ENCODE measurements around the gene RETN.

The RETN gene

GRCh38 chr19:7627166-7627565 lies 41.7 kb upstream of the RETN start:
- DNase-seq (ENCODE audit: low spot score), result no peak
- Histone ChIP-seq H3K9me3 (replicated peaks in 1 of 2; ENCODE audit: control insufficient read depth in 2 of 2, insufficient read depth in 1 of 2, low read depth in 1 of 2, low read length in 2 of 2) (no peaks in the 10 kb centered on the region), H2BK5ac (ENCODE audit: low read length) (peak overlapping the region; percentile 39), H2AK5ac (ENCODE audit: low read depth, low read length) (no peak overlapping the region), H3K4me1 (ENCODE audit: control insufficient read depth in 2 of 2, insufficient read depth in 1 of 2, low read depth in 1 of 2, low read length in 2 of 2) (peaks cover 8 to 12% of the 10 kb centered on the region in 2 donors), H3K23ac (ENCODE audit: low read depth, low read length, poor library complexity) (peak overlapping the region; percentile 0), H2BK15ac (ENCODE audit: low read length) (no peak overlapping the region), H4K8ac (ENCODE audit: low read depth, low read length) (no peak overlapping the region), H3K4me3 (ENCODE audit: low read length in 2 of 2) (peak overlapping the region in 1 of 2 donors; percentile 15), H3K27ac (replicated peaks; ENCODE audit: low read length) (no peak overlapping the region), H3K79me1 (ENCODE audit: low read depth, low read length) (peaks cover 39% of the 10 kb centered on the region), H3K4ac (ENCODE audit: low read length) (no peak overlapping the region), H3K4me2 (ENCODE audit: insufficient read depth, low read length, poor library complexity, severe bottlenecking) (no peak overlapping the region), H3K9ac (ENCODE audit: low read depth, low read length, poor library complexity) (no peak overlapping the region), H3K18ac (ENCODE audit: low read length) (no peak overlapping the region), H3K27me3 (ENCODE audit: control insufficient read depth in 3 of 3, insufficient read depth in 3 of 3, low read depth in 1 of 3, low read length in 3 of 3) (no peaks in the 10 kb centered on the region), H3K36me3 (replicated peaks in 1 of 2; ENCODE audit: control insufficient read depth in 2 of 2, insufficient read depth in 2 of 2, low read length in 2 of 2) (peaks cover 19 to 48% of the 10 kb centered on the region in 2 donors), H4K91ac (ENCODE audit: low read depth, low read length, poor library complexity) (no peak overlapping the region), H2AFZ (ENCODE audit: low read length) (no peak overlapping the region), H2BK120ac (ENCODE audit: low read depth, low read length) (no peak overlapping the region), H2BK12ac (ENCODE audit: low read length) (no peak overlapping the region), H3K14ac (ENCODE audit: low read length) (no peak overlapping the region)
- whole genome bisulfite sequencing, 2 donors (ENCODE audit: extremely low coverage in 2 of 2, insufficient read length in 2 of 2, insufficient replicate concordance in 1 of 2), result no CpG with 5 or more reads among the region's 24 CpGs

- Histone ChIP-seq H2BK5ac (ENCODE audit: low read length) (no peak overlapping the region), H2BK15ac (ENCODE audit: low read length) (no peak overlapping the region)
- no peak for DNase-seq (ENCODE audit: low spot score)
These were observed 40.1 kb upstream of the RETN start for GRCh38 chr19:7628589-7629311.

DNA sequence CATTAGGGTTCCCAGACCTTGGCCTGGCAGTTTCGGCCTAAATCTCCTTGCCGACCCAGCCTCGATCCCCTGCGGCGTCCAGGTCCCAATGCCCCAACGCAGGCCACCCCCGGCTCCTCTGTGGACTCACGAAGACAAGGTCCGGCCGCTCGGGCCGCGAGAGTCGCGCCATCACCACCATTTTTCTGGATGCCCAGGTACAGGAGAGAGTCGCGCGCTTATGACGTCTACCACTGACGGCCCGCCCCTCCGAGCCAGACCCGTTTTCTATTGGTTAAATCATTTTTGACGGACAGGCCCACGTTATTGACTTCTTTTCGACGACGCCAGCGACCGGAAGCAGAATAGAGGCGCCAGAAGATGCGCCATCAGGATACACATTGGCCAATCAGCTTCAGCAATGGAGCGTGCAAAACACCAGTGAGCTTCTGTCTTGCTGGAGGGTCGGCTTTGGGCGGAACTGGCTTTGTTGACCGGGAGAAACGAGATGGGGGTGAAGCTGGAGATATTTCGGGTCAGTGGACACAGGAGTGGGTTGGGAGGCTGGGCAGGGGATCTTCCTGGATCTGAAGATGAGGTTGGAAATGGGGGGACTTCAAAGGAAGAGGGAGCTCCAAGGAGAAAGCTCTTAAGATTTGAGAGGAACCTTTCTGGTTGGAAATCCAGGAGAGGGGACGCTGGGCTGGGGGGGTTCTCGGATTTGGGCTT lies 39.3 kb upstream of the RETN start, which contains the start of the genes PET100 and XAB2:
Gene PET100, plus strand, starts transcription at position 447 of the 708 bp plus-strand sequence. Its CDS starts 41 bp downstream, at position 488.
Gene XAB2, minus strand, starts transcription at position 199 of the 708 bp plus-strand sequence. Its CDS starts 18 bp downstream, at position 181.
- H3K18ac ChIP-seq (ENCODE audit: low read length), result peak within 1 kb of the TSS; percentile 87
- no peak within 1 kb of the TSS for H3K4ac ChIP-seq (ENCODE audit: low read length)
- H2AFZ ChIP-seq (ENCODE audit: low read length), result peak within 1 kb of the TSS; percentile 82
- peaks cover 8 to 12% of the 10 kb centered on the region in 2 donors for H3K4me1 ChIP-seq (ENCODE audit: control insufficient read depth in 2 of 2, insufficient read depth in 1 of 2, low read depth in 1 of 2, low read length in 2 of 2)
- DNase-seq (ENCODE audit: low spot score), result peak; percentile 99
- peak within 1 kb of the TSS; percentile 89 to 92 for H3K4me3 ChIP-seq (ENCODE audit: low read length in 2 of 2)
- peak within 1 kb of the TSS; percentile 48 for H2AK5ac ChIP-seq (ENCODE audit: low read depth, low read length)
- peak within 1 kb of the TSS; percentile 85 for H3K4me2 ChIP-seq (ENCODE audit: insufficient read depth, low read length, poor library complexity, severe bottlenecking)
- peak within 1 kb of the TSS; percentile 96 for H3K9ac ChIP-seq (ENCODE audit: low read depth, low read length, poor library complexity)
- peak within 1 kb of the TSS; percentile 35 for H3K23ac ChIP-seq (ENCODE audit: low read depth, low read length, poor library complexity)
- H2BK15ac ChIP-seq (ENCODE audit: low read length), result no peak within 1 kb of the TSS
- no CpG with 5 or more reads among the region's 40 CpGs for WGBS, 2 donors (ENCODE audit: extremely low coverage in 2 of 2, insufficient read length in 2 of 2, insufficient replicate concordance in 1 of 2)
- no peak within 1 kb of the TSS for H4K91ac ChIP-seq (ENCODE audit: low read depth, low read length, poor library complexity)
- peak within 1 kb of the TSS; percentile 3 for H4K8ac ChIP-seq (ENCODE audit: low read depth, low read length)
- H3K9me3 ChIP-seq (replicated peaks in 1 of 2; ENCODE audit: control insufficient read depth in 2 of 2, insufficient read depth in 1 of 2, low read depth in 1 of 2, low read length in 2 of 2), result no peaks in the 10 kb centered on the region
- peaks cover 41% of the 10 kb centered on the region for H3K79me1 ChIP-seq (ENCODE audit: low read depth, low read length)
- peaks cover 9 to 27% of the 10 kb centered on the region in 2 donors for H3K36me3 ChIP-seq (replicated peaks in 1 of 2; ENCODE audit: control insufficient read depth in 2 of 2, insufficient read depth in 2 of 2, low read length in 2 of 2)
- H2BK120ac ChIP-seq (ENCODE audit: low read depth, low read length), result no peak within 1 kb of the TSS
- H3K14ac ChIP-seq (ENCODE audit: low read length), result no peak within 1 kb of the TSS
- no peak within 1 kb of the TSS for H2BK12ac ChIP-seq (ENCODE audit: low read length)
- H3K27ac ChIP-seq (replicated peaks; ENCODE audit: low read length), result no peak within 1 kb of the TSS
- no peak within 1 kb of the TSS for H2BK5ac ChIP-seq (ENCODE audit: low read length)
- H3K27me3 ChIP-seq (ENCODE audit: control insufficient read depth in 3 of 3, insufficient read depth in 3 of 3, low read depth in 1 of 3, low read length in 3 of 3), result no peaks in the 10 kb centered on the region

More at GRCh38 chr19:7628589-7629311, 40.1 kb upstream of the RETN start:
- H3K79me1 ChIP-seq (ENCODE audit: low read depth, low read length), result peaks cover 41% of the 10 kb centered on the region
- no peak overlapping the region for H2BK12ac ChIP-seq (ENCODE audit: low read length)
- no peak overlapping the region for H3K18ac ChIP-seq (ENCODE audit: low read length)
- peak overlapping the region; percentile 85 for H3K4me2 ChIP-seq (ENCODE audit: insufficient read depth, low read length, poor library complexity, severe bottlenecking)
- H2AFZ ChIP-seq (ENCODE audit: low read length), result peak overlapping the region; percentile 82
- H3K9ac ChIP-seq (ENCODE audit: low read depth, low read length, poor library complexity), result peak overlapping the region; percentile 96
- H2AK5ac ChIP-seq (ENCODE audit: low read depth, low read length), result peak overlapping the region; percentile 48
- no peak overlapping the region for H3K14ac ChIP-seq (ENCODE audit: low read length)
- no CpG with 5 or more reads among the region's 15 CpGs for WGBS, 2 donors (ENCODE audit: extremely low coverage in 2 of 2, insufficient read length in 2 of 2, insufficient replicate concordance in 1 of 2)
- peak overlapping the region; percentile 6 for H3K23ac ChIP-seq (ENCODE audit: low read depth, low read length, poor library complexity)
- peak overlapping the region; percentile 89 to 92 for H3K4me3 ChIP-seq (ENCODE audit: low read length in 2 of 2)
- no peak overlapping the region for H3K27ac ChIP-seq (replicated peaks; ENCODE audit: low read length)
- H3K27me3 ChIP-seq (ENCODE audit: control insufficient read depth in 3 of 3, insufficient read depth in 3 of 3, low read depth in 1 of 3, low read length in 3 of 3), result no peaks in the 10 kb centered on the region
- peaks cover 8 to 12% of the 10 kb centered on the region in 2 donors for H3K4me1 ChIP-seq (ENCODE audit: control insufficient read depth in 2 of 2, insufficient read depth in 1 of 2, low read depth in 1 of 2, low read length in 2 of 2)
- no peak overlapping the region for H2BK120ac ChIP-seq (ENCODE audit: low read depth, low read length)
- peaks cover 9 to 33% of the 10 kb centered on the region in 2 donors for H3K36me3 ChIP-seq (replicated peaks in 1 of 2; ENCODE audit: control insufficient read depth in 2 of 2, insufficient read depth in 2 of 2, low read length in 2 of 2)
- H4K8ac ChIP-seq (ENCODE audit: low read depth, low read length), result peak overlapping the region; percentile 3
- no peak overlapping the region for H4K91ac ChIP-seq (ENCODE audit: low read depth, low read length, poor library complexity)
- no peak overlapping the region for H3K4ac ChIP-seq (ENCODE audit: low read length)
- no peaks in the 10 kb centered on the region for H3K9me3 ChIP-seq (replicated peaks in 1 of 2; ENCODE audit: control insufficient read depth in 2 of 2, insufficient read depth in 1 of 2, low read depth in 1 of 2, low read length in 2 of 2)

- no peak overlapping the region for H2BK5ac ChIP-seq (ENCODE audit: low read length)
- H3K4me2 ChIP-seq (ENCODE audit: insufficient read depth, low read length, poor library complexity, severe bottlenecking), result no peak overlapping the region
- no peak overlapping the region for H4K8ac ChIP-seq (ENCODE audit: low read depth, low read length)
- DNase-seq (ENCODE audit: low spot score), result no peak
- H3K27ac ChIP-seq (replicated peaks; ENCODE audit: low read length), result no peak overlapping the region
- no peak overlapping the region for H2BK12ac ChIP-seq (ENCODE audit: low read length)
- peak overlapping the region; percentile 14 for H3K14ac ChIP-seq (ENCODE audit: low read length)
- no CpG with 5 or more reads among the region's 12 CpGs for WGBS, 2 donors (ENCODE audit: extremely low coverage in 2 of 2, insufficient read length in 2 of 2, insufficient replicate concordance in 1 of 2)
- no peak overlapping the region for H3K23ac ChIP-seq (ENCODE audit: low read depth, low read length, poor library complexity)
- H3K36me3 ChIP-seq (replicated peaks in 1 of 2; ENCODE audit: control insufficient read depth in 2 of 2, insufficient read depth in 2 of 2, low read length in 2 of 2), result peaks cover 6 to 13% of the 10 kb centered on the region in 2 donors
- peaks cover 28% of the 10 kb centered on the region for H3K79me1 ChIP-seq (ENCODE audit: low read depth, low read length)
- no peak overlapping the region for H2BK120ac ChIP-seq (ENCODE audit: low read depth, low read length)
- no peak overlapping the region for H2AFZ ChIP-seq (ENCODE audit: low read length)
- H3K18ac ChIP-seq (ENCODE audit: low read length), result no peak overlapping the region
- peaks cover 0 to 11% (median 8%) of the 10 kb centered on the region in 3 experiments for H3K27me3 ChIP-seq (ENCODE audit: control insufficient read depth in 3 of 3, insufficient read depth in 3 of 3, low read depth in 1 of 3, low read length in 3 of 3)
- H2AK5ac ChIP-seq (ENCODE audit: low read depth, low read length), result no peak overlapping the region
- H3K9ac ChIP-seq (ENCODE audit: low read depth, low read length, poor library complexity), result no peak overlapping the region
- no peak overlapping the region for H4K91ac ChIP-seq (ENCODE audit: low read depth, low read length, poor library complexity)
- H3K9me3 ChIP-seq (replicated peaks in 1 of 2; ENCODE audit: control insufficient read depth in 2 of 2, insufficient read depth in 1 of 2, low read depth in 1 of 2, low read length in 2 of 2), result no peaks in the 10 kb centered on the region
- no peak overlapping the region for H3K4ac ChIP-seq (ENCODE audit: low read length)
- no peak overlapping the region for H3K4me3 ChIP-seq (ENCODE audit: low read length in 2 of 2)
- H2BK15ac ChIP-seq (ENCODE audit: low read length), result no peak overlapping the region
- H3K4me1 ChIP-seq (ENCODE audit: control insufficient read depth in 2 of 2, insufficient read depth in 1 of 2, low read depth in 1 of 2, low read length in 2 of 2), result peaks cover 8 to 14% of the 10 kb centered on the region in 2 donors
These were observed 37.3 kb upstream of the RETN start for GRCh38 chr19:7631577-7631976.
